Measurements from ENCODE around the gene VMO1.

Gene VMO1

GRCh38 chr17:4786516-4786915, 352 bp upstream of the VMO1 start:
- Histone ChIP-seq H3K4me1 (ENCODE audit: low read length) (peaks cover 3% of the 10 kb centered on the region), H3K9me2 (replicated peaks; ENCODE audit: insufficient read depth, low read length) (no peaks in the 10 kb centered on the region)

GRCh38 chr17:4785311-4786105, 656 bp downstream of the VMO1 start:
- Histone ChIP-seq H3K4me1 (ENCODE audit: low read length) (peaks cover under 1% of the 10 kb centered on the region), H3K9me2 (replicated peaks; ENCODE audit: insufficient read depth, low read length) (no peaks in the 10 kb centered on the region), H3K79me2 (ENCODE audit: low read length) (no peaks in the 10 kb centered on the region), H3K9ac (ENCODE audit: low read length) (no peak overlapping the region), H3K4me2 (ENCODE audit: low read depth, low read length) (no peak overlapping the region), H3K27ac (ENCODE audit: low read length) (no peak overlapping the region), H4K20me1 (ENCODE audit: insufficient read depth, low read length) (no peaks in the 10 kb centered on the region), H3F3A (ENCODE audit: insufficient read depth, low read length) (no peaks in the 10 kb centered on the region), H2AFZ (ENCODE audit: low read length) (no peak overlapping the region), H3K27me3 (replicated peaks; ENCODE audit: insufficient read depth, low read length) (peaks cover 55% of the 10 kb centered on the region), H3K4me3 (ENCODE audit: low read length) (no peak overlapping the region), H3K9me3 (replicated peaks; ENCODE audit: insufficient read depth, low read length) (no peaks in the 10 kb centered on the region), H3K36me3 (replicated peaks; ENCODE audit: insufficient read depth, low read length) (no peaks in the 10 kb centered on the region)
- no peak for DNase-seq
- TF ChIP-seq EZH2phosphoT487 (IDR thresholded peaks at IDR 0.05; ENCODE audit: low read length) (no peak), EZH2 (optimal IDR thresholded peaks at IDR 0.05; ENCODE audit: low read depth, low read length) (no peak), CTCF (IDR thresholded peaks at IDR 0.05; ENCODE audit: low read length) (no peak)

More at GRCh38 chr17:4786516-4786915, 352 bp upstream of the VMO1 start:
- Histone ChIP-seq H3K27ac (ENCODE audit: low read length) (no peak overlapping the region), H2AFZ (ENCODE audit: low read length) (no peak overlapping the region), H3K9me3 (replicated peaks; ENCODE audit: insufficient read depth, low read length) (no peaks in the 10 kb centered on the region), H3K79me2 (ENCODE audit: low read length) (no peaks in the 10 kb centered on the region), H3K27me3 (replicated peaks; ENCODE audit: insufficient read depth, low read length) (peaks cover 55% of the 10 kb centered on the region), H3K9ac (ENCODE audit: low read length) (no peak overlapping the region), H3K4me3 (ENCODE audit: low read length) (no peak overlapping the region), H3K36me3 (replicated peaks; ENCODE audit: insufficient read depth, low read length) (no peaks in the 10 kb centered on the region), H3F3A (ENCODE audit: insufficient read depth, low read length) (no peaks in the 10 kb centered on the region), H4K20me1 (ENCODE audit: insufficient read depth, low read length) (no peaks in the 10 kb centered on the region), H3K4me2 (ENCODE audit: low read depth, low read length) (no peak overlapping the region)
- no peak for TF ChIP-seq EZH2phosphoT487 (IDR thresholded peaks at IDR 0.05; ENCODE audit: low read length)
- TF ChIP-seq CTCF (IDR thresholded peaks at IDR 0.05; ENCODE audit: low read length) = no peak
- TF ChIP-seq EZH2 (optimal IDR thresholded peaks at IDR 0.05; ENCODE audit: low read depth, low read length) = no peak
- DNase-seq = no peak

- Histone ChIP-seq H3K9ac (ENCODE audit: low read length) (no peak overlapping the region), H3K27me3 (replicated peaks; ENCODE audit: insufficient read depth, low read length) (peaks cover 57% of the 10 kb centered on the region), H3K9me3 (replicated peaks; ENCODE audit: insufficient read depth, low read length) (no peaks in the 10 kb centered on the region), H3K9me2 (replicated peaks; ENCODE audit: insufficient read depth, low read length) (no peaks in the 10 kb centered on the region), H3K27ac (ENCODE audit: low read length) (no peak overlapping the region), H3K4me2 (ENCODE audit: low read depth, low read length) (no peak overlapping the region), H3K79me2 (ENCODE audit: low read length) (no peaks in the 10 kb centered on the region), H3F3A (ENCODE audit: insufficient read depth, low read length) (no peaks in the 10 kb centered on the region), H2AFZ (ENCODE audit: low read length) (no peak overlapping the region), H3K36me3 (replicated peaks; ENCODE audit: insufficient read depth, low read length) (no peaks in the 10 kb centered on the region), H3K4me3 (ENCODE audit: low read length) (no peak overlapping the region), H3K4me1 (ENCODE audit: low read length) (0 out of 2 replicates have a peak, but pooled peaks cover 8% of the 10 kb centered on the region), H4K20me1 (ENCODE audit: insufficient read depth, low read length) (no peaks in the 10 kb centered on the region)
- TF ChIP-seq EZH2 (optimal IDR thresholded peaks at IDR 0.05; ENCODE audit: low read depth, low read length) (no peak), CTCF (IDR thresholded peaks at IDR 0.05; ENCODE audit: low read length) (no peak), EZH2phosphoT487 (IDR thresholded peaks at IDR 0.05; ENCODE audit: low read length) (no peak)
- no peak for DNase-seq
Observed at GRCh38 chr17:4782652-4783051, 3.5 kb downstream of the VMO1 start.

Data from MM.1S (cell line).